NT2/D1 (cell line): ENCODE results near the gene PLB1.
A peak's percentile ranks its signal among the peaks of the same experiment; 100 is the strongest.

Experiments used
- DNase-seq: peaks from one replicate; pipeline ENCODE4 v3.0.0-alpha.2; 2011; ENCODE audit warnings: low read depth, low spot score
- H3K27me3 ChIP-seq: 2 replicates; pipeline ENCODE4 v1.6.0; 2011; ENCODE audit warnings: mild to moderate bottlenecking; ENCODE audit not compliant: insufficient read length, insufficient read depth
- H3K36me3 ChIP-seq: 2 replicates; pipeline ENCODE4 v1.6.1; 2011; ENCODE audit warnings: mild to moderate bottlenecking, low read length, mixed read lengths; ENCODE audit not compliant: insufficient read depth, insufficient read length
- H3K4me1 ChIP-seq: 2 replicates; pipeline ENCODE4 v1.5.1; 2011; ENCODE audit not compliant: insufficient read depth, insufficient read length
- H3K4me3 ChIP-seq: 2 replicates; pipeline ENCODE4 v1.5.1; 2011; ENCODE audit warnings: low read depth; ENCODE audit not compliant: insufficient read length
- H3K9ac ChIP-seq: 2 replicates; pipeline ENCODE4 v1.6.0; 2011; ENCODE audit warnings: low read depth; ENCODE audit not compliant: insufficient read length
- H3K9me3 ChIP-seq: 2 replicates; pipeline ENCODE4 v1.5.1; 2011; ENCODE audit warnings: mild to moderate bottlenecking, low read length; ENCODE audit not compliant: insufficient read depth
- SUZ12 ChIP-seq: IDR thresholded peaks from 2 replicates; pipeline ENCODE4 v1.6.1; 2011; ENCODE audit not compliant: insufficient read length, insufficient read depth; ENCODE audit errors: extremely low read depth
- YY1 ChIP-seq: IDR thresholded peaks from 2 replicates; pipeline ENCODE4 v1.6.1; 2011; ENCODE audit not compliant: insufficient read length, insufficient read depth
- ZNF274 ChIP-seq: IDR thresholded peaks from 2 replicates; pipeline ENCODE4 v1.6.1; 2011; ENCODE audit warnings: mild to moderate bottlenecking, low read depth, low read length

The PLB1 gene

GRCh38 chr2:28623582-28624405, 127.9 kb downstream of the PLB1 start:
- no peaks in the 10 kb centered on the region for H3K27me3 ChIP-seq
- H3K9ac ChIP-seq = no peak overlapping the region
- H3K4me1 ChIP-seq = peaks cover 22% of the 10 kb centered on the region
- H3K36me3 ChIP-seq = no peaks in the 10 kb centered on the region
- DNase-seq = no peak
- no peak for TF ChIP-seq ZNF274
- TF ChIP-seq SUZ12 = no peak
- TF ChIP-seq YY1 = no peak
- H3K9me3 ChIP-seq = no peaks in the 10 kb centered on the region; the same call in 1 of the 2 replicates
- no peak overlapping the region for H3K4me3 ChIP-seq

DNA sequence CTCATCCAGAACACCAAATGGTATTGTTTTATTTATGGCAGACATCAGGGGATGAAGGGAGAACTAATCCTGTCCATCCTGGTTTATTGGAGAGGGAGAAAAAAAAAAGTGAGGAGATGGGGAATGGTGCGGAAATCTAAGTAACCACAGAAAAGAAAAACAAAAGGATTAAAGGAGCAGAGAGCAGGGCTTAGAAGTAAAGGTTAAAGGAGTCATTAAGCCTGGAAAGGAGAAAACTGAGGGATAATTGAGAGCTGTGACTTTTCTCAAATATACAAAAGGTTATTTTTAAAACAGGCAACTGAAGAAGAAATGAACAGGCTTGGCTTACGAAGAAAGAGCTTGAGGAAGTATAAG, 128.6 kb downstream of the PLB1 start:
- no peak overlapping the region for H3K4me3 ChIP-seq
- no peaks in the 10 kb centered on the region; the same call in 1 of the 2 replicates for H3K9me3 ChIP-seq
- TF ChIP-seq SUZ12 (no peak), ZNF274 (no peak), YY1 (no peak)
- DNase-seq = no peak
- H3K9ac ChIP-seq = no peak overlapping the region
- H3K36me3 ChIP-seq = no peaks in the 10 kb centered on the region
- H3K27me3 ChIP-seq = no peaks in the 10 kb centered on the region
- H3K4me1 ChIP-seq = peaks cover 21% of the 10 kb centered on the region

DNA sequence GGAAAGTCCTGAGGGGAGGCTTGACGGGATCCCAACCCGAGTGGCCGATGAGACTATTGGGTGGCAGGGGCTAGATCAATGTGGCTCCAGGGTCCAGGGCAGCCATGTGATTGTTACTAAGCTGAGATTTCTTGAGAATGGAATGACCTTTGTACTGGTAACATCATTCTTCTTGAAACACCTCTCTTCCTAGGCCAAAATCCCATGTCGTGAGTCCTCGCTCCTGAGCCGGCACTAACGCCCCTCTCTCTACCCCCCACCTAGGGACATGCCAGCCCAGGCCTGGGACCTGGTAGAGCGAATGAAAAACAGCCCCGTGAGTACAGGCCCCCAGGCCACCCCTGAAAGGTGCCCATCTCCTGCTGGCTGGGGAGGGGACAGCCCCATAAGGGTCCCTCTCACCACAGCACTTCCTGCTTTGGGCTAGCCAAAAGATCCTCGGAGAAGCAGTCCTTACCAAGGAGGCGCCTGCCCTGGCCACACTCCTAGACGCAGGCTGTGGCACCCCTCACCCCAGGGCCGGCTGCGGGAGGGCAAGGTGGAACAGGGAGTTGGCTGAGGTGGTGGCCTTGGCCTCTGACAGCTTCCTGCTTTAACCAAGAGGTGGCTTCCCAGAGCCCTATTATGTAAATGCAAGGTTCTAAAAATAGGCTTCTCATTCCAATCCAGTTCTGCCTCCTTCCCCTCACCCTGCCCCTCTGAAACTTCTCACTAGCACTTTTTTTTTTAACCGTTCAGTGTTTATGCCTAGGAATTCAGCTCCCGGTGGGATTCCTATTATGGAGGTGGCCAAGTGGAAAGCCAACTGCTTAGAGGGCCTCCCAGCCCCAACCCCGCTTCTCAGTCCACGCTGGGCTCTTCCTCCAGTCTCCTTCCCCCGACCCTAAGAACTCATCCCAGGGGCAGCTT, 129.2 kb downstream of the PLB1 start:
- peaks cover 19% of the 10 kb centered on the region for H3K4me1 ChIP-seq
- TF ChIP-seq ZNF274 = no peak
- H3K36me3 ChIP-seq = no peaks in the 10 kb centered on the region
- H3K9ac ChIP-seq = peak overlapping the region; percentile 61
- H3K4me3 ChIP-seq = peak overlapping the region; percentile 18
- DNase-seq = peak; percentile 58
- H3K27me3 ChIP-seq = no peaks in the 10 kb centered on the region
- no peaks in the 10 kb centered on the region; the same call in 1 of the 2 replicates for H3K9me3 ChIP-seq

DNA sequence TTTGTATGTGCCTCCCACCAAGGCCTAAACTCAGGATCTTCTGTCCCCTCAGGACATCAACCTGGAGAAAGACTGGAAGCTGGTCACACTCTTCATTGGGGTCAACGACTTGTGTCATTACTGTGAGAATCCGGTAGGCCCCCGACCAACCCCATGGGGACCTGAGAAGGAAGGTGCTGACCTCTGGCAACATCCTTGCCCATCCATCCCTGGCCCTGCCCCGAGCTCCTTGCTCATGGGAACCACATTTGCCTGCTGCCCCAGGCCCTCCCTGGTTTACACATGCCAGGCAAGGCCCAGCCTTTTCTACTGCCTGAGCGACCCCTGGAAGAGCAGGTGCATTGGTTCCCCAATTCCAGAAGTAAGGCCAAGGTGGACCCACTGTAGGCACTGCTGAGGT, 130.5 kb downstream of the PLB1 start:
- no peaks in the 10 kb centered on the region for H3K36me3 ChIP-seq
- no peak overlapping the region for H3K4me3 ChIP-seq
- peaks cover 11% of the 10 kb centered on the region for H3K4me1 ChIP-seq
- no peak overlapping the region for H3K9ac ChIP-seq
- H3K9me3 ChIP-seq = no peaks in the 10 kb centered on the region; the same call in 1 of the 2 replicates
- no peak for DNase-seq
- no peak for TF ChIP-seq ZNF274
- TF ChIP-seq YY1 = no peak
- no peak for TF ChIP-seq SUZ12
- H3K27me3 ChIP-seq = no peaks in the 10 kb centered on the region

DNA sequence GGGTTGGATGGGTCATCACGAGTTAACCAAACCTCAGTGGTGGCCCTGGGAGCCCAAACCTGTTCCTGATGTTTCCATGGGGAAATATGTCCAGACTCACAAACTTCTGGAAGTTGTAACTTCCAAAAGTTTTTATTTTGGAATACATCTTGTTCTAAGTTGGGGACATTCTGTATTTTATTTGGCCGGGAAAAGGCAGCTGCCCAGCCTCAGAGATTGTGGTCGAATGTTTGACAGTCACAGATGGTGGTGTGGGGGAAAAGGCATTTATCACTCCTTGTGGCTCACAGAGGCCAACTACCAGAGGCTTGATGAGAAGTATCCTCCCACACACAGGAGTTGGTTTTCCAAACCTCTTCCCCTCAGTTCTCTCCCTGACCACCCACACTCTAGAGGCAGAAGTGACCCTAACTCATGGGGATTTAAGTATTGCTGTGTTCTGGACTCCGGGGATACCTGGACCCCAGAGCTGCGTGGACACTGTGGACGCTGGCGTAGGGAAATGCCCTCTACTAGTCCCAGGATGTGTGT, 131.1 kb downstream of the PLB1 start:
- Histone ChIP-seq H3K36me3 (no peaks in the 10 kb centered on the region), H3K9ac (no peak overlapping the region), H3K9me3 (no peaks in the 10 kb centered on the region; the same call in 1 of the 2 replicates), H3K4me1 (peaks cover 11% of the 10 kb centered on the region), H3K27me3 (no peaks in the 10 kb centered on the region), H3K4me3 (no peak overlapping the region)
- TF ChIP-seq ZNF274 (no peak), YY1 (no peak), SUZ12 (no peak)
- DNase-seq = no peak

- Histone ChIP-seq H3K36me3 (no peaks in the 10 kb centered on the region), H3K4me3 (no peak overlapping the region), H3K9me3 (no peaks in the 10 kb centered on the region; the same call in 1 of the 2 replicates), H3K4me1 (peaks cover 11% of the 10 kb centered on the region), H3K27me3 (no peaks in the 10 kb centered on the region), H3K9ac (no peak overlapping the region)
- DNase-seq = no peak
- no peak for TF ChIP-seq SUZ12
- no peak for TF ChIP-seq ZNF274
- no peak for TF ChIP-seq YY1
These were observed 132.0 kb downstream of the PLB1 start for GRCh38 chr2:28627722-28628480.
